HG03432 (cell line): Measurements from ENCODE around the gene CUX1.

Experiments
- ATAC-seq: cut with Tn5 transposase; IDR thresholded peaks from one replicate; pipeline ENCODE4 v1.9.1; 2021; ENCODE audit warnings: mild to moderate bottlenecking, moderate library complexity; ENCODE audit not compliant: unreplicated experiment

The CUX1 gene

GRCh38 chr7:102089175-102090098 is 272.0 kb downstream of the CUX1 start:
- ATAC-seq: no peak

- no peak for ATAC-seq
Measured at GRCh38 chr7:102093599-102094315, 276.3 kb downstream of the CUX1 start.

- ATAC-seq: no peak
Measured at GRCh38 chr7:102094316-102094650, 276.9 kb downstream of the CUX1 start.

- ATAC-seq: no peak
Measured at GRCh38 chr7:102095321-102096011, 278.0 kb downstream of the CUX1 start.

GRCh38 chr7:102096012-102096332 is 278.5 kb downstream of the CUX1 start:
- ATAC-seq: no peak

- no peak for ATAC-seq
Measured at GRCh38 chr7:102096706-102097427, 279.4 kb downstream of the CUX1 start.

- no peak for ATAC-seq
Measured at GRCh38 chr7:102097601-102098161, 280.3 kb downstream of the CUX1 start.

- ATAC-seq: no peak
Measured at GRCh38 chr7:102098986-102099385, 281.6 kb downstream of the CUX1 start.

- ATAC-seq: no peak
Measured at GRCh38 chr7:102099474-102099873, 282.0 kb downstream of the CUX1 start.

- no peak for ATAC-seq
Measured at GRCh38 chr7:102101111-102101551, 283.7 kb downstream of the CUX1 start.

- ATAC-seq: no peak
Measured at GRCh38 chr7:102101926-102102325, 284.5 kb downstream of the CUX1 start.

- ATAC-seq: no peak
Measured at GRCh38 chr7:102103027-102103372, 285.6 kb downstream of the CUX1 start.

- ATAC-seq: no peak
Measured at GRCh38 chr7:102104245-102104644, 286.8 kb downstream of the CUX1 start.

- no peak for ATAC-seq
Measured at GRCh38 chr7:102106625-102107024, 289.2 kb downstream of the CUX1 start.

- ATAC-seq: no peak
Measured at GRCh38 chr7:102107474-102108104, 290.2 kb downstream of the CUX1 start.

GRCh38 chr7:102111061-102112041 is 293.9 kb downstream of the CUX1 start:
- ATAC-seq: no peak

GRCh38 chr7:102115181-102115580 is 297.8 kb downstream of the CUX1 start:
- no peak for ATAC-seq

- no peak for ATAC-seq
Measured at GRCh38 chr7:102115931-102116330, 298.5 kb downstream of the CUX1 start.

- ATAC-seq: no peak
Measured at GRCh38 chr7:102117743-102118142, 300.3 kb downstream of the CUX1 start.
